SU-DHL-6 (cell line): Measurements from ENCODE around the gene PRRC2B.
"Not testable (repeated sequence)": the region's sequence is repeated elsewhere in the genome, so short reads cannot be mapped to it uniquely, and the experiment has no call there.

Experiments used
- H2AFZ ChIP-seq: fragments of 200-600 bp; sonication (generic); 2 replicates; pipeline ENCODE4 v1.6.1; 2014; ENCODE audit warnings: low read depth, mild to moderate bottlenecking, moderate library complexity, mixed read lengths, antibody characterized with exemption, low read length; ENCODE audit not compliant: severe bottlenecking
- H3F3A ChIP-seq: fragments of 200-600 bp; shearing (Covaris generic); 2 replicates; pipeline ENCODE4 v1.6.0; 2016; ENCODE audit warnings: antibody characterized with exemption, mild to moderate bottlenecking; ENCODE audit not compliant: insufficient read depth
- H3K27ac ChIP-seq: fragments of 200-600 bp; sonication (generic); 2 replicates; pipeline ENCODE4 v1.5.1; 2016; ENCODE audit warnings: low read depth, mild to moderate bottlenecking, low read length, moderate library complexity, mixed read lengths
- H3K27me3 ChIP-seq: fragments of 200-600 bp; sonication (generic), shearing (Covaris generic); 2 replicates; pipeline ENCODE4 v1.6.0; 2014; ENCODE audit warnings: mild to moderate bottlenecking, low read length
- H3K36me3 ChIP-seq: fragments of 200-600 bp; sonication (generic); 2 replicates; pipeline ENCODE4 v1.6.1; 2014; ENCODE audit warnings: mild to moderate bottlenecking, low read length, mixed read lengths
- H3K4me2 ChIP-seq: fragments of 300-600, 200-600 bp; shearing (Covaris generic), sonication (generic); 2 replicates; pipeline ENCODE4 v1.6.0; 2014; ENCODE audit warnings: low read length, low read depth, mild to moderate bottlenecking; ENCODE audit not compliant: poor library complexity, severe bottlenecking
- H3K4me3 ChIP-seq: fragments of 200-600 bp; sonication (generic); 2 replicates; pipeline ENCODE4 v1.5.1; 2014; ENCODE audit warnings: antibody characterized with exemption, low read length, mild to moderate bottlenecking, mixed read lengths; ENCODE audit not compliant: insufficient read depth, poor library complexity, severe bottlenecking
- H3K79me2 ChIP-seq: fragments of 200-600 bp; sonication (generic); 2 replicates; pipeline ENCODE4 v1.6.1; 2014; ENCODE audit warnings: mild to moderate bottlenecking, low read length, moderate library complexity; ENCODE audit not compliant: insufficient read depth
- H3K9ac ChIP-seq: fragments of 200-600 bp; sonication (generic); 2 replicates; pipeline ENCODE4 v1.7.0; 2014; ENCODE audit warnings: mild to moderate bottlenecking, low read length
- H3K9me2 ChIP-seq: fragments of 200-600 bp; sonication (generic); replicated peaks from 2 replicates; pipeline ENCODE4 v1.6.1; 2014; ENCODE audit warnings: low read length; ENCODE audit not compliant: insufficient read depth
- H3K9me3 ChIP-seq: fragments of 200-600 bp; sonication (generic); 2 replicates; pipeline ENCODE4 v1.6.1; 2014; ENCODE audit warnings: low read length, mixed read lengths; ENCODE audit not compliant: insufficient read depth
- H4K20me1 ChIP-seq: fragments of 200-600 bp; sonication (generic); 2 replicates; pipeline ENCODE4 v1.6.1; 2014; ENCODE audit warnings: low read depth, mild to moderate bottlenecking, antibody characterized with exemption, low read length, moderate library complexity, mixed read lengths
- CTCF ChIP-seq: fragments of 200-600 bp; sonication (generic); IDR thresholded peaks from one replicate; pipeline ENCODE4 v1.5.1; 2017; ENCODE audit warnings: antibody characterized with exemption, mild to moderate bottlenecking, low read length, moderate library complexity; ENCODE audit not compliant: insufficient read depth, poor library complexity, severe bottlenecking
- EZH2phosphoT487 ChIP-seq: fragments of 200-600 bp; sonication (generic), shearing (Covaris generic); conservative IDR thresholded peaks from 2 replicates; pipeline ENCODE4 v1.6.1; 2018; ENCODE audit warnings: mild to moderate bottlenecking, antibody characterized with exemption, low read length, moderate library complexity, mixed read lengths

PRRC2B gene

GRCh38 chr9:131391504-131391903, 2.4 kb upstream of the PRRC2B start:
- no peaks in the 10 kb centered on the region for H3K9me2 ChIP-seq
- H4K20me1 ChIP-seq: peaks cover 4% of the 10 kb centered on the region; the same call in 1 of the 2 replicates
- peaks cover 23% of the 10 kb centered on the region for H3F3A ChIP-seq
- H3K79me2 ChIP-seq: peaks cover 21% of the 10 kb centered on the region
- H3K9me3 ChIP-seq: no peaks in the 10 kb centered on the region
- H3K36me3 ChIP-seq: no peaks in the 10 kb centered on the region
- H3K4me2 ChIP-seq: no peak overlapping the region
- TF ChIP-seq EZH2phosphoT487 (no peak), CTCF (no peak)
- no peaks in the 10 kb centered on the region for H3K27me3 ChIP-seq
- H3K4me3 ChIP-seq: no peak overlapping the region
- no peak overlapping the region for H3K27ac ChIP-seq
- no peak overlapping the region for H2AFZ ChIP-seq
- no peak overlapping the region for H3K9ac ChIP-seq

GRCh38 chr9:131394464-131395156, 724 bp downstream of the PRRC2B start:
- peaks cover 51% of the 10 kb centered on the region for H3K79me2 ChIP-seq
- H3K4me3 ChIP-seq: peak overlapping the region; percentile 80
- H3K36me3 ChIP-seq: no peaks in the 10 kb centered on the region
- TF ChIP-seq CTCF (no peak), EZH2phosphoT487 (no peak)
- H3K4me2 ChIP-seq: peak overlapping the region; percentile 93
- H3K27me3 ChIP-seq: no peaks in the 10 kb centered on the region
- H3F3A ChIP-seq: peaks cover 31% of the 10 kb centered on the region
- peak overlapping the region; percentile 94 for H3K27ac ChIP-seq
- H3K9me3 ChIP-seq: no peaks in the 10 kb centered on the region
- peaks cover 21% of the 10 kb centered on the region for H4K20me1 ChIP-seq
- H3K9me2 ChIP-seq: no peaks in the 10 kb centered on the region
- peak overlapping the region; percentile 79 for H3K9ac ChIP-seq
- H2AFZ ChIP-seq: no peak overlapping the region

GRCh38 chr9:131395157-131396098, 1.5 kb downstream of the PRRC2B start:
- Histone ChIP-seq H4K20me1 (peaks cover 25% of the 10 kb centered on the region), H3K79me2 (peaks cover 59% of the 10 kb centered on the region), H3K9me3 (no peaks in the 10 kb centered on the region), H3F3A (peaks cover 31% of the 10 kb centered on the region), H3K4me3 (peak overlapping the region; percentile 80), H3K27me3 (no peaks in the 10 kb centered on the region), H2AFZ (no peak overlapping the region), H3K36me3 (no peaks in the 10 kb centered on the region), H3K9ac (peak overlapping the region; percentile 79), H3K27ac (peak overlapping the region; percentile 94), H3K4me2 (peak overlapping the region; percentile 93), H3K9me2 (no peaks in the 10 kb centered on the region)
- TF ChIP-seq EZH2phosphoT487: no peak
- no peak for TF ChIP-seq CTCF

- not testable (repeated sequence) for H3K27me3 ChIP-seq, H3K9me3 ChIP-seq, H3K9me2 ChIP-seq, H2AFZ ChIP-seq, H3K36me3 ChIP-seq
- Histone ChIP-seq H3K4me3 (peak overlapping the region; percentile 80), H3K79me2 (peaks cover 66% of the 10 kb centered on the region), H4K20me1 (peaks cover 25% of the 10 kb centered on the region), H3K4me2 (peak overlapping the region; percentile 93), H3K9ac (peak overlapping the region; percentile 79), H3F3A (peaks cover 31% of the 10 kb centered on the region), H3K27ac (peak overlapping the region; percentile 94)
These were observed 2.2 kb downstream of the PRRC2B start for GRCh38 chr9:131396099-131396479.
